ENCODE results near the gene FBXW10B.

The FBXW10B gene

DNA sequence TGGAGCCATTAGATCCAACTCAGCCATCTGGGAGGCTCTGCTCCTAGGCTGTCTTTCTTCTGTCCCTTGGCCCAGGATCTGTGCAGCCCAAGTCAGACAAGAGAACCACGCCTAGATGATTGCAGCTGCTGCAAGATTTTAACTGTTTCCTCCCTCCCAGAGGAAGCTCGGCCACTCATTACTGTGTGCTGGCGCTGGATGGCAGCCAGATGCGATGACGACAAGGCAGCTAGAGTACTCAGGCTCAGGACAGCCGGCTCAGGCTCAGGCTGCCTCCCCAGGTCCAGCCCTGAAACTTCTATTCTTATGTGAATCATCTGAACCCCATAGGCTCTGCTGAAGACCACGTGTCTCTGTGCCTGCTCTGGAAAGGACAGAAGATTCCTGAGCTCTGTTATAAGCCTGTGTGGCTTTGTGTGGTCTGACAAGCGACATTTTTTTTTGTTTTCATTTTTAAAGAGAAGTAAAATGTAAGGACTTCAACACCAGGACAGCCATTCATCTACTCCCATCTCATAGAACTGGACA is 32.1 kb upstream of the FBXW10B start (continued):
- TF ChIP-seq INSM2 (tag by site-specific recombination; IDR thresholded peaks at IDR 0.05) = no peak
- TF ChIP-seq ZNF792 (tag by site-specific recombination; IDR thresholded peaks at IDR 0.05) = no peak
- no peak for TF ChIP-seq ZNF664 (tag by site-specific recombination; IDR thresholded peaks at IDR 0.05)
- peak; percentile 95 for TF ChIP-seq ZNF629 (tag by site-specific recombination; IDR thresholded peaks at IDR 0.05)
- TF ChIP-seq, protein P1, sequence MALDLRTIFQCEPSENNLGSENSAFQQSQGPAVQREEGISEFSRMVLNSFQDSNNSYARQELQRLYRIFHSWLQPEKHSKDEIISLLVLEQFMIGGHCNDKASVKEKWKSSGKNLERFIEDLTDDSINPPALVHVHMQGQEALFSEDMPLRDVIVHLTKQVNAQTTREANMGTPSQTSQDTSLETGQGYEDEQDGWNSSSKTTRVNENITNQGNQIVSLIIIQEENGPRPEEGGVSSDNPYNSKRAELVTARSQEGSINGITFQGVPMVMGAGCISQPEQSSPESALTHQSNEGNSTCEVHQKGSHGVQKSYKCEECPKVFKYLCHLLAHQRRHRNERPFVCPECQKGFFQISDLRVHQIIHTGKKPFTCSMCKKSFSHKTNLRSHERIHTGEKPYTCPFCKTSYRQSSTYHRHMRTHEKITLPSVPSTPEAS (tag by site-specific recombination; IDR thresholded peaks at IDR 0.05) = no peak
- no peak for TF ChIP-seq SCRT2 (tag by site-specific recombination; IDR thresholded peaks at IDR 0.05)
- TF ChIP-seq, protein P2, sequence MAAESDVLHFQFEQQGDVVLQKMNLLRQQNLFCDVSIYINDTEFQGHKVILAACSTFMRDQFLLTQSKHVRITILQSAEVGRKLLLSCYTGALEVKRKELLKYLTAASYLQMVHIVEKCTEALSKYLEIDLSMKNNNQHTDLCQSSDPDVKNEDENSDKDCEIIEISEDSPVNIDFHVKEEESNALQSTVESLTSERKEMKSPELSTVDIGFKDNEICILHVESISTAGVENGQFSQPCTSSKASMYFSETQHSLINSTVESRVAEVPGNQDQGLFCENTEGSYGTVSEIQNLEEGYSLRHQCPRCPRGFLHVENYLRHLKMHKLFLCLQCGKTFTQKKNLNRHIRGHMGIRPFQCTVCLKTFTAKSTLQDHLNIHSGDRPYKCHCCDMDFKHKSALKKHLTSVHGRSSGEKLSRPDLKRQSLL (tag by site-specific recombination; IDR thresholded peaks at IDR 0.05) = peak; percentile 94
- TF ChIP-seq ZNF571 (tag by site-specific recombination; IDR thresholded peaks at IDR 0.05) = no peak
- TF ChIP-seq ZNF837 (tag by site-specific recombination; IDR thresholded peaks at IDR 0.05) = no peak
- TF ChIP-seq IKZF3 (tag by site-specific recombination; IDR thresholded peaks at IDR 0.05) = peak; percentile 60
- no peak for TF ChIP-seq ZNF529 (tag by site-specific recombination; IDR thresholded peaks at IDR 0.05; ENCODE audit: insufficient replicate concordance)
- no peak for TF ChIP-seq ZFP37 (tag by site-specific recombination; IDR thresholded peaks at IDR 0.05)
- no peak for TF ChIP-seq ZNF23 (tag by site-specific recombination; IDR thresholded peaks at IDR 0.05; ENCODE audit: borderline replicate concordance)
- TF ChIP-seq MYNN (tag by site-specific recombination; IDR thresholded peaks at IDR 0.05; ENCODE audit: borderline replicate concordance) = no peak
- TF ChIP-seq ZEB2 (tag by site-specific recombination; IDR thresholded peaks at IDR 0.05) = 0 out of 2 replicates have a peak, but pooled peaks have one; percentile 51
- TF ChIP-seq, protein P3, sequence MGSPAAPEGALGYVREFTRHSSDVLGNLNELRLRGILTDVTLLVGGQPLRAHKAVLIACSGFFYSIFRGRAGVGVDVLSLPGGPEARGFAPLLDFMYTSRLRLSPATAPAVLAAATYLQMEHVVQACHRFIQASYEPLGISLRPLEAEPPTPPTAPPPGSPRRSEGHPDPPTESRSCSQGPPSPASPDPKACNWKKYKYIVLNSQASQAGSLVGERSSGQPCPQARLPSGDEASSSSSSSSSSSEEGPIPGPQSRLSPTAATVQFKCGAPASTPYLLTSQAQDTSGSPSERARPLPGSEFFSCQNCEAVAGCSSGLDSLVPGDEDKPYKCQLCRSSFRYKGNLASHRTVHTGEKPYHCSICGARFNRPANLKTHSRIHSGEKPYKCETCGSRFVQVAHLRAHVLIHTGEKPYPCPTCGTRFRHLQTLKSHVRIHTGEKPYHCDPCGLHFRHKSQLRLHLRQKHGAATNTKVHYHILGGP (tag by site-specific recombination; IDR thresholded peaks at IDR 0.05) = no peak
- no peak for TF ChIP-seq YY1 (tag by site-specific recombination; IDR thresholded peaks at IDR 0.05)
- TF ChIP-seq, protein P4, sequence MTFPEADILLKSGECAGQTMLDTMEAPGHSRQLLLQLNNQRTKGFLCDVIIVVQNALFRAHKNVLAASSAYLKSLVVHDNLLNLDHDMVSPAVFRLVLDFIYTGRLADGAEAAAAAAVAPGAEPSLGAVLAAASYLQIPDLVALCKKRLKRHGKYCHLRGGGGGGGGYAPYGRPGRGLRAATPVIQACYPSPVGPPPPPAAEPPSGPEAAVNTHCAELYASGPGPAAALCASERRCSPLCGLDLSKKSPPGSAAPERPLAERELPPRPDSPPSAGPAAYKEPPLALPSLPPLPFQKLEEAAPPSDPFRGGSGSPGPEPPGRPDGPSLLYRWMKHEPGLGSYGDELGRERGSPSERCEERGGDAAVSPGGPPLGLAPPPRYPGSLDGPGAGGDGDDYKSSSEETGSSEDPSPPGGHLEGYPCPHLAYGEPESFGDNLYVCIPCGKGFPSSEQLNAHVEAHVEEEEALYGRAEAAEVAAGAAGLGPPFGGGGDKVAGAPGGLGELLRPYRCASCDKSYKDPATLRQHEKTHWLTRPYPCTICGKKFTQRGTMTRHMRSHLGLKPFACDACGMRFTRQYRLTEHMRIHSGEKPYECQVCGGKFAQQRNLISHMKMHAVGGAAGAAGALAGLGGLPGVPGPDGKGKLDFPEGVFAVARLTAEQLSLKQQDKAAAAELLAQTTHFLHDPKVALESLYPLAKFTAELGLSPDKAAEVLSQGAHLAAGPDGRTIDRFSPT (tag by site-specific recombination; IDR thresholded peaks at IDR 0.05) = 0 out of 2 replicates have a peak, but pooled peaks have one; percentile 18
- TF ChIP-seq ZNF202 (tag by site-specific recombination; IDR thresholded peaks at IDR 0.05; ENCODE audit: borderline replicate concordance) = no peak
- TF ChIP-seq YY2 (tag by site-specific recombination; IDR thresholded peaks at IDR 0.05) = no peak
- TF ChIP-seq OVOL3 (tag by site-specific recombination; IDR thresholded peaks at IDR 0.05) = no peak
- TF ChIP-seq ZNF239 (tag by site-specific recombination; IDR thresholded peaks at IDR 0.05) = no peak
- no peak for TF ChIP-seq GLIS2 (tag by site-specific recombination; IDR thresholded peaks at IDR 0.05)
- peak; percentile 87; the same call in 1 of the 2 replicates for TF ChIP-seq ZNF660 (tag by site-specific recombination; IDR thresholded peaks at IDR 0.05)
- TF ChIP-seq ZNF48 (tag by site-specific recombination; IDR thresholded peaks at IDR 0.05) = no peak
- no peak for TF ChIP-seq ZNF354C (tag by site-specific recombination; IDR thresholded peaks at IDR 0.05; ENCODE audit: borderline replicate concordance, low read depth)
- TF ChIP-seq GFI1B (tag by site-specific recombination; IDR thresholded peaks at IDR 0.05) = no peak
- TF ChIP-seq, protein P5, sequence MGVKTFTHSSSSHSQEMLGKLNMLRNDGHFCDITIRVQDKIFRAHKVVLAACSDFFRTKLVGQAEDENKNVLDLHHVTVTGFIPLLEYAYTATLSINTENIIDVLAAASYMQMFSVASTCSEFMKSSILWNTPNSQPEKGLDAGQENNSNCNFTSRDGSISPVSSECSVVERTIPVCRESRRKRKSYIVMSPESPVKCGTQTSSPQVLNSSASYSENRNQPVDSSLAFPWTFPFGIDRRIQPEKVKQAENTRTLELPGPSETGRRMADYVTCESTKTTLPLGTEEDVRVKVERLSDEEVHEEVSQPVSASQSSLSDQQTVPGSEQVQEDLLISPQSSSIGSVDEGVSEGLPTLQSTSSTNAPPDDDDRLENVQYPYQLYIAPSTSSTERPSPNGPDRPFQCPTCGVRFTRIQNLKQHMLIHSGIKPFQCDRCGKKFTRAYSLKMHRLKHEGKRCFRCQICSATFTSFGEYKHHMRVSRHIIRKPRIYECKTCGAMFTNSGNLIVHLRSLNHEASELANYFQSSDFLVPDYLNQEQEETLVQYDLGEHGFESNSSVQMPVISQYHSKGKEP (tag by site-specific recombination; IDR thresholded peaks at IDR 0.05) = peak; percentile 99
- TF ChIP-seq ZNF19 (tag by site-specific recombination; IDR thresholded peaks at IDR 0.05; ENCODE audit: low read depth) = no peak

Data from HEK293 (cell line).